Kidney (tissue), 14 donors: Measurements from ENCODE around the gene SIM1. TPM values are rescaled to one million over a fixed set of nuclear protein-coding genes. Genes with fewer than 3 reads are reported as not detected.

ENCODE experiments used
- DNase-seq, 5 donors: peaks; one replicate each; pipeline ENCODE4 v3.0.0-alpha.2; 2013 to 2020
- FAIRE-seq: peaks from 2 replicates; lab custom pipeline; 2012; peaks lifted over from hg19 to GRCh38; lab: Jason Lieb, UNC
- H3K27ac ChIP-seq, 2 donors: one replicate each; pipeline ENCODE4 v1.7.0; 2013; ENCODE audit warnings: low read depth in 2 of 2, low read length in 2 of 2, inconsistent platforms in 1 of 2
- H3K27me3 ChIP-seq: one replicate; pipeline ENCODE4 v1.7.1; 2013; ENCODE audit warnings: low read length, inconsistent platforms; ENCODE audit not compliant: control insufficient read depth, insufficient read depth
- H3K36me3 ChIP-seq, 3 donors: one replicate each; pipeline versions ENCODE4 v1.7.0 to v1.7.1; 2013; ENCODE audit warnings: low read length in 3 of 3, control low read depth in 1 of 3, inconsistent platforms in 1 of 3; ENCODE audit not compliant: insufficient read depth in 3 of 3, control insufficient read depth in 2 of 3
- H3K4me1 ChIP-seq, 3 donors: one replicate each; pipeline versions ENCODE4 v1.7.0 to v1.7.1; 2013; ENCODE audit warnings: low read length in 3 of 3, inconsistent platforms in 1 of 3, low read depth in 1 of 3; ENCODE audit not compliant: control insufficient read depth in 2 of 3, insufficient read depth in 2 of 3
- H3K4me3 ChIP-seq, 3 donors: one replicate each; pipeline versions ENCODE4 v1.7.0 to v1.8.1; 2013; ENCODE audit warnings: low read length in 3 of 3, control low read depth in 1 of 3, inconsistent platforms in 1 of 3
- H3K9ac ChIP-seq, 3 donors: one replicate each; pipeline versions ENCODE4 v1.7.0 to v1.7.1; 2013; ENCODE audit warnings: low read length in 3 of 3, control low read depth in 1 of 3, inconsistent platforms in 1 of 3
- H3K9me3 ChIP-seq, 3 donors: one replicate each; pipeline versions ENCODE4 v1.7.0 to v1.7.1; 2013; ENCODE audit warnings: low read length in 3 of 3, control low read depth in 1 of 3, inconsistent platforms in 1 of 3; ENCODE audit not compliant: control insufficient read depth in 2 of 3, insufficient read depth in 1 of 3
- CTCF ChIP-seq: IDR thresholded peaks from 3 replicates; pipeline ENCODE4 v1.5.1; 2012; ENCODE audit warnings: mild to moderate bottlenecking, moderate library complexity, borderline replicate concordance; ENCODE audit not compliant: insufficient read depth; ENCODE audit errors: extremely low read depth
- intact Hi-C: fragments of 100-400 bp; cut with DNase I; formaldehyde crosslinking; loops from one replicate; pipeline ENCODE4 v1.11.1; 2022
- polyA plus RNA-seq: library from polyadenylated mRNA; stranded (reverse); fragments of 350-450 nt; fragmentation: Illumina TruSeq; extraction: RNeasy Lipid Tissue Mini Kit (QIAGEN cat#74804); gene quantifications from one replicate; pipeline ENCODE4 v1.2.3, GENCODE V29; 2014; ENCODE audit warnings: low read depth, low replicate concordance; ENCODE audit not compliant: insufficient read depth
- total RNA-seq: library from RNA; stranded (reverse); fragmentation: NEBNext Ultra II Directional; extraction: Animal tissue kit (Norgen Biotek cat#: 25700); gene quantifications from one replicate; pipeline ENCODE4 v1.2.1, GENCODE V29; 2021
- donor health status: control.
- donor health status: control.
- donor health status: control.
- donor health status: control.
- donor health status: control.
- donor health status: DM: yes; HTN: yes; CAD: no.
- donor health status: Normal renal cell carcinoma (clear cell type).

Gene SIM1
- total and polyA plus RNA-seq, 2 donors from 2014 or later, result 4.4 to 31.8 TPM

- Histone ChIP-seq H3K4me3 (no peak overlapping the region), H3K9me3 (no peaks in the 10 kb centered on the region), H3K27me3 (peaks cover 65% of the 10 kb centered on the region), H3K27ac (no peak overlapping the region), H3K9ac (no peak overlapping the region), H3K36me3 (peaks cover 0 to 12% (median 0%) of the 10 kb centered on the region in 3 donors), H3K4me1 (peaks cover 0 to 13% (median 4%) of the 10 kb centered on the region in 3 donors)
- DNase-seq, result no peak
- intact Hi-C loops, result no loop called here
- no peak for TF ChIP-seq CTCF
- FAIRE-seq, result no peak
Observed at GRCh38 chr6:100451577-100451976, 13.1 kb downstream of the SIM1 start.

DNA sequence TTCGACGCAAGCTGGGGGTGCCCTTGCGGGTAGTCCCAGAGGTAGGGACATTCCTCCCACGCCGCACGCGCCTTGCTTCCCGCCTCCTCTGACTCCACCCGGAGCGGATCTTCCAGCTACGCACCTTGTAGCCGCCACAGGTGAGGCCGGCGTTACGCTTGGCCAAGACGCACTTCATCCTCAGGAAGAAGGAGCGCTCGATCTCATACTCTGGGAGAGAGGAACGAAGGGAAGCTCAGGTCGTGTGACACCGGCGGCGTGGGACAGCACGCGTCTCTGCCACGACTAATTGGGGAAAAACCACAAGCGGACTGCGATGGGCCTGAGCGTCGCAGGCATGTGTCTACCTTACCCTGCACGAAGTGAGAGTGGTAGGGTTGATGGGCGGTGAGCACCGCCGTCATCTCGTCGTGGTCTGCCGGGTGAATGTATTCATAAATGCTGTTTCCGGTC is 15.5 kb downstream of the SIM1 start:
- intact Hi-C loops, result no loop called here
- H3K36me3 ChIP-seq, result peaks cover 0 to 12% (median 0%) of the 10 kb centered on the region in 3 donors
- FAIRE-seq (no peak), DNase-seq (peak in 1 of 5 donors; percentile 79)
- H3K4me1 ChIP-seq, result peaks cover 0 to 13% (median 9%) of the 10 kb centered on the region in 3 donors
- H3K9ac ChIP-seq, result peak overlapping the region in 1 of 3 donors; percentile 28
- H3K9me3 ChIP-seq, result no peaks in the 10 kb centered on the region
- peak overlapping the region in 1 of 3 donors; percentile 1 for H3K4me3 ChIP-seq
- TF ChIP-seq CTCF, result no peak
- H3K27ac ChIP-seq, result peak overlapping the region; percentile 40 to 71
- H3K27me3 ChIP-seq, result peaks cover 64% of the 10 kb centered on the region

DNA sequence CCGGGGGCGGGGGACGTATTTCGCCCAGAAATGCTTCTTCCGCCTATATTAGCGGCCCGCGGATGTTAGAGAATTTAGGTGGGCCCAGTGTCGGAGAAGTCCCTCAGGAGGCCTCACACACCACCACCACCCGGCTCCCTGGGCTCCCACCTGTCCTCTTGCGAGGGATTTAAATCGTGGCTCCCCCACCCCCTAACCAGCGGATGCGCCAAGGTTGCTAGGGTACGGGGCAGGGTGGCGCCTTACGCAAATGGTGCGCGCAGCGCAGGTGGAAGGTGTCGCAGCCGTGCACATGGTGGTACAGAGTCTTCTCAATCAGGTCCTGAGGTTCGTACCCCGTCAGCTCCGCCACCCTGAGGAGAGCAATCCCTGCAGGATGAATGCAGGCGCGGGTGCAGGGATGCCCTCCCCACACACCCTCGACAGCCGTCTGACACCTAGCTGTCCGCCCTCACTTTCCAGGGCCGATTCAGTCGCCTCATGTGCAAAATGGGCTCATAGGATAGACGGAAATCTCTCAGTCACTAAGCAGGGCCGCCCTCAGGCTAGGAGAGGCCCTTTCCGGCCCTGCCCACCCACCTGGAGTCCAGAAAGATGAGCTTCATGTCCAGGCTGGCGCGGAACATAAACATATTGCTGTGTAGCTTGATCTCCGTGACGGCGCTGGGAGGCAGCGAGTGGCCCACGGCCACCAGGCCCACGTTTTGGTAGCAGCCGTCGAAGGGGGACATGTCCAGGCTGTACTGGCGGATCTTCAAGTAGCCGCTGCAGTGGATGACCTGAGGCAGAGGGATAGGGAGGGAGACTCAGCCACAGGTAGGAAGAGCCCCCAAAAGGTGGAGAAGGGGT is 16.6 kb downstream of the SIM1 start:
- peak overlapping the region; percentile 69 to 71 for H3K27ac ChIP-seq
- H3K9me3 ChIP-seq, result no peaks in the 10 kb centered on the region
- no peak for FAIRE-seq
- peak in 2 of 5 donors; percentile 53 to 66 for DNase-seq
- H3K27me3 ChIP-seq, result peaks cover 54% of the 10 kb centered on the region
- H3K36me3 ChIP-seq, result peaks cover 0 to 12% (median 0%) of the 10 kb centered on the region in 3 donors
- peaks cover 0 to 13% (median 9%) of the 10 kb centered on the region in 3 donors for H3K4me1 ChIP-seq
- intact Hi-C loops, result no loop called here
- no peak for TF ChIP-seq CTCF
- H3K9ac ChIP-seq, result peak overlapping the region in 1 of 3 donors; percentile 28
- peak overlapping the region in 1 of 3 donors; percentile 1 for H3K4me3 ChIP-seq
